HepG2 (cell line): ENCODE data around the gene ZNF503. TPM values are rescaled to one million over a fixed set of nuclear protein-coding genes. Genes with fewer than 3 reads are reported as not detected.

ENCODE experiments used
- ATAC-seq: fragments of 200-7000 bp; cut with Tn5 transposase; 3 replicates; pipeline ENCODE4 v1.9.1; 2020; ENCODE audit warnings: mild to moderate bottlenecking, moderate library complexity
- BruUV-seq: library from RNA; stranded (reverse); fragments of 400-500 nt; replicated peaks from 2 replicates; lab custom pipeline; 2021; lab: Mats Ljungman, UMichigan
- CTCF ChIA-PET: fragments of 300-600 bp; formaldehyde crosslinking; extraction: SDS; loops from one replicate; lab custom pipeline; 2021; ENCODE audit warnings: low total read pairs, inconsistent platforms, low intra/inter-chr PET ratio; lab: Yijun Ruan, JAX
- POLR2A ChIA-PET: fragments of 350-600 bp; sonication (Branson Sonifier 250); formaldehyde crosslinking; loops from one replicate; lab custom pipeline; 2020; ENCODE audit warnings: antibody characterized with exemption, inconsistent platforms; lab: Yijun Ruan, JAX
- DNase-seq: peaks from one replicate; pipeline ENCODE4 v3.0.0-alpha.2; 2015; ENCODE audit warnings: low spot score
- FAIRE-seq: peaks from 3 replicates; lab custom pipeline; 2011; peaks lifted over from hg19 to GRCh38; lab: Jason Lieb, UNC
- H2AFZ ChIP-seq: one replicate; pipeline ENCODE4 v1.6.1; 2011; ENCODE audit warnings: low read length, inconsistent platforms
- H3K27ac ChIP-seq: fragments of 300-600 bp; 3 replicates; pipeline ENCODE4 v1.8.0; 2011; ENCODE audit warnings: mixed run types, mild to moderate bottlenecking, mixed read lengths, low read length, inconsistent platforms; ENCODE audit not compliant: insufficient read depth; ENCODE audit errors: extremely low read length
- H3K27me3 ChIP-seq, 2 experiments: fragments of 200-600 bp in 1 of 2; 2 replicates in 1 of 2; 3 replicates in 1 of 2; pipeline versions ENCODE4 v1.6.0 to v1.8.0; 2011; ENCODE audit warnings: low read length in 2 of 2, mild to moderate bottlenecking in 2 of 2, moderate library complexity in 2 of 2, inconsistent platforms in 1 of 2; ENCODE audit not compliant: insufficient read depth in 2 of 2, control insufficient read depth in 1 of 2
- H3K36me3 ChIP-seq, 2 experiments: fragments of 200-600 bp in 1 of 2; replicated peaks in 1 of 2; 2 replicates in 1 of 2; 3 replicates in 1 of 2; pipeline versions ENCODE4 v1.5.1 to v1.8.0; 2011; ENCODE audit warnings: low read length in 2 of 2, inconsistent platforms in 1 of 2; ENCODE audit not compliant: insufficient read depth in 2 of 2, control insufficient read depth in 1 of 2
- H3K4me1 ChIP-seq: 2 replicates; pipeline ENCODE4 v1.5.1; 2012; ENCODE audit warnings: low read length, inconsistent platforms; ENCODE audit not compliant: insufficient read depth
- H3K4me2 ChIP-seq: 2 replicates; pipeline ENCODE4 v1.6.0; 2011; ENCODE audit warnings: low read depth, low read length, inconsistent platforms
- H3K4me3 ChIP-seq, 3 experiments: fragments of 200-600 bp in 1 of 3; sonication (generic), shearing (Covaris generic) in 1 of 3; replicated peaks in 1 of 3; 2 replicates each; pipeline ENCODE4 v1.5.1; 2011 to 2016; ENCODE audit warnings: low read length in 3 of 3, inconsistent platforms in 2 of 3, low read depth in 2 of 3, mild to moderate bottlenecking in 2 of 3, control low read depth in 1 of 3, mixed read lengths in 1 of 3; ENCODE audit not compliant: insufficient read depth in 1 of 3
- H3K79me2 ChIP-seq: one replicate; pipeline ENCODE4 v1.6.1; 2011; ENCODE audit warnings: low read length, inconsistent platforms; ENCODE audit not compliant: insufficient read depth
- H3K9ac ChIP-seq: 2 replicates; pipeline ENCODE4 v1.6.0; 2011; ENCODE audit warnings: mild to moderate bottlenecking, low read depth, low read length, inconsistent platforms; ENCODE audit not compliant: insufficient read depth
- H3K9me3 ChIP-seq: 2 replicates; pipeline ENCODE4 v1.5.1; 2012; ENCODE audit warnings: mild to moderate bottlenecking, low read length
- H4K20me1 ChIP-seq: 2 replicates; pipeline ENCODE4 v1.6.0; 2011; ENCODE audit warnings: inconsistent platforms, mild to moderate bottlenecking, low read length, moderate library complexity; ENCODE audit not compliant: insufficient read depth
- ARID5B ChIP-seq: IDR thresholded peaks from 2 replicates; pipeline ENCODE4 v1.4.0; 2020; ENCODE audit warnings: mild to moderate bottlenecking, missing genetic modification reagents
- CEBPG ChIP-seq: IDR thresholded peaks from 2 replicates; pipeline ENCODE4 v1.6.1; 2016
- HIC2 ChIP-seq: sonication (generic); formaldehyde crosslinking; IDR thresholded peaks from 2 replicates; pipeline ENCODE4 v1.9.0; 2022; ENCODE audit warnings: low read depth, missing genetic modification reagents
- MYC ChIP-seq: sonication (generic); formaldehyde crosslinking; IDR thresholded peaks from 2 replicates; pipeline ENCODE4 v1.9.0; 2021; ENCODE audit warnings: missing genetic modification reagents, borderline replicate concordance
- NCOA2 ChIP-seq: sonication (generic); formaldehyde crosslinking; IDR thresholded peaks from 2 replicates; pipeline ENCODE4 v1.8.0; 2022; ENCODE audit warnings: inconsistent platforms
- SP2 ChIP-seq: sonication (generic); formaldehyde crosslinking; IDR thresholded peaks from 2 replicates; pipeline ENCODE4 v1.5.1; 2020; ENCODE audit warnings: mild to moderate bottlenecking, missing genetic modification reagents
- ZNF335 ChIP-seq: sonication (generic); formaldehyde crosslinking; IDR thresholded peaks from 2 replicates; pipeline ENCODE4 v1.4.0; 2020; ENCODE audit warnings: missing genetic modification reagents
- ZNF350 ChIP-seq: sonication (generic); formaldehyde crosslinking; IDR thresholded peaks from 2 replicates; pipeline ENCODE4 v1.4.0; 2020; ENCODE audit warnings: mild to moderate bottlenecking, low read depth, missing genetic modification reagents, borderline replicate concordance
- ZNF577 ChIP-seq: sonication (generic); formaldehyde crosslinking; IDR thresholded peaks from 2 replicates; pipeline ENCODE4 v1.4.0; 2020; ENCODE audit warnings: mild to moderate bottlenecking, low read depth, missing genetic modification reagents, borderline replicate concordance
- ZNF724P ChIP-seq: sonication (generic); formaldehyde crosslinking; IDR thresholded peaks from 2 replicates; pipeline ENCODE4 v1.8.0; 2022; ENCODE audit warnings: missing genetic modification reagents, borderline replicate concordance
- WGBS: methylation state at CpG from one replicate; pipeline ENCODE4 v1.1.6; 2017; ENCODE audit warnings: low lambda C conversion rate; 5-methylcytosine and 5-hydroxymethylcytosine counted together
- in situ Hi-C: cut with HindIII; loops from 2 replicates; pipeline ENCODE4 v1.10.0; 2017; ENCODE audit warnings: low pct_unique_long_range_greater_than_20kb; ENCODE audit not compliant: extremely low pct_ligation_motif_present
- intact Hi-C: fragments of 100-400 bp; cut with micrococcal nuclease; formaldehyde crosslinking; loops from one replicate; pipeline ENCODE4 v1.10.0; 2022; ENCODE audit not compliant: unreplicated experiment
- polyA plus RNA-seq, 8 experiments: library from polyadenylated mRNA; depleted of rRNA in 3 of 8; stranded (reverse) in 7 of 8; unstranded in 1 of 8; fragments of >200 nt; fragmentation: Illumina TruSeq in 4 of 8; extraction: Trizol in 4 of 8; gene quantifications; 2 replicates each; pipeline versions ENCODE4 v1.2.1 to v1.2.3, GENCODE V29; 2011 to 2016; ENCODE audit warnings: low read depth in 4 of 8, missing spikeins in 1 of 8, mixed read lengths in 1 of 8; ENCODE audit not compliant: insufficient read depth in 1 of 8
- total RNA-seq, 5 experiments: library from RNA; depleted of rRNA; stranded (reverse); fragments of >200 nt; fragmentation: Illumina TruSeq; extraction: Trizol; gene quantifications; 2 replicates each; pipeline ENCODE4 v1.2.3, GENCODE V29; 2016; ENCODE audit warnings: low read depth in 1 of 5

Gene ZNF503
- total and polyA plus RNA-seq, 2 of the 13 experiments (the other 11 are each of a cell fraction or from before 2014, with no cell fraction given) = 2.7 to 8.3 TPM

GRCh38 chr10:75379212-75379724 lies 22.3 kb downstream of the ZNF503 start:
- Histone ChIP-seq H3K4me2 (no peak overlapping the region), H3K36me3 (no peaks in the 10 kb centered on the region), H3K79me2 (no peaks in the 10 kb centered on the region), H3K27ac (no peak overlapping the region), H4K20me1 (no peaks in the 10 kb centered on the region), H3K4me1 (peaks cover 15% of the 10 kb centered on the region), H3K9ac (no peak overlapping the region), H3K4me3 (no peak overlapping the region), H2AFZ (no peak overlapping the region), H3K9me3 (no peaks in the 10 kb centered on the region), H3K27me3 (peaks cover 3 to 17% of the 10 kb centered on the region in 2 experiments; a peak in 4 of 5 replicates)
- POLR2A ChIA-PET = no interaction called here
- in situ Hi-C loops = no loop called here
- intact Hi-C loops = no loop called here
- TF ChIP-seq CEBPG = no peak
- TF ChIP-seq ZNF335 = no peak
- no peak for TF ChIP-seq ARID5B
- no peak for TF ChIP-seq ZNF724P (CRISPR knock-in tag)
- no peak for TF ChIP-seq MYC
- TF ChIP-seq NCOA2 (CRISPR knock-in tag) = no peak
- no peak for TF ChIP-seq SP2 (CRISPR knock-in tag)
- TF ChIP-seq ZNF350 (CRISPR knock-in tag) = no peak
- no peak for TF ChIP-seq ZNF577 (CRISPR knock-in tag)
- no peak for TF ChIP-seq HIC2 (CRISPR knock-in tag)
- ATAC-seq (no peak), FAIRE-seq (no peak), DNase-seq (no peak)
- WGBS = 50% methylated on average over 10 of the region's 10 CpGs
- BruUV-seq = no TSS peak
- CTCF ChIA-PET = no interaction called here
